Measurements from ENCODE around the gene HIVEP1. TPM values are rescaled to one million over a fixed set of nuclear protein-coding genes. Genes with fewer than 3 reads are reported as not detected.

Gene HIVEP1
- total and polyA plus RNA-seq, 2 donors from 2014 or later: 3.6 to 30.4 TPM

- Histone ChIP-seq H3K36me3 (ENCODE audit: control insufficient read depth in 2 of 3, insufficient read depth in 3 of 3, low read length in 3 of 3) (no peaks in the 10 kb centered on the region), H3K27ac (ENCODE audit: low read depth in 2 of 2, low read length in 2 of 2) (no peak overlapping the region), H3K27me3 (ENCODE audit: control insufficient read depth, insufficient read depth, low read length) (no peaks in the 10 kb centered on the region), H3K9me3 (ENCODE audit: control insufficient read depth in 2 of 3, insufficient read depth in 1 of 3, low read length in 3 of 3) (no peaks in the 10 kb centered on the region), H3K9ac (ENCODE audit: low read length in 3 of 3) (no peak overlapping the region), H3K4me1 (ENCODE audit: control insufficient read depth in 2 of 3, insufficient read depth in 2 of 3, low read depth in 1 of 3, low read length in 3 of 3) (no peaks in the 10 kb centered on the region), H3K4me3 (ENCODE audit: low read length in 3 of 3) (no peak overlapping the region)
- no peak for FAIRE-seq
- TF ChIP-seq, protein P1, sequence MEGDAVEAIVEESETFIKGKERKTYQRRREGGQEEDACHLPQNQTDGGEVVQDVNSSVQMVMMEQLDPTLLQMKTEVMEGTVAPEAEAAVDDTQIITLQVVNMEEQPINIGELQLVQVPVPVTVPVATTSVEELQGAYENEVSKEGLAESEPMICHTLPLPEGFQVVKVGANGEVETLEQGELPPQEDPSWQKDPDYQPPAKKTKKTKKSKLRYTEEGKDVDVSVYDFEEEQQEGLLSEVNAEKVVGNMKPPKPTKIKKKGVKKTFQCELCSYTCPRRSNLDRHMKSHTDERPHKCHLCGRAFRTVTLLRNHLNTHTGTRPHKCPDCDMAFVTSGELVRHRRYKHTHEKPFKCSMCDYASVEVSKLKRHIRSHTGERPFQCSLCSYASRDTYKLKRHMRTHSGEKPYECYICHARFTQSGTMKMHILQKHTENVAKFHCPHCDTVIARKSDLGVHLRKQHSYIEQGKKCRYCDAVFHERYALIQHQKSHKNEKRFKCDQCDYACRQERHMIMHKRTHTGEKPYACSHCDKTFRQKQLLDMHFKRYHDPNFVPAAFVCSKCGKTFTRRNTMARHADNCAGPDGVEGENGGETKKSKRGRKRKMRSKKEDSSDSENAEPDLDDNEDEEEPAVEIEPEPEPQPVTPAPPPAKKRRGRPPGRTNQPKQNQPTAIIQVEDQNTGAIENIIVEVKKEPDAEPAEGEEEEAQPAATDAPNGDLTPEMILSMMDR (IDR thresholded peaks at IDR 0.05; ENCODE audit: borderline replicate concordance, extremely low read depth, insufficient read depth): no peak
- DNase-seq: no peak
- intact Hi-C loops (cut with DNase I): no loop called here
These were observed 28.8 kb upstream of the HIVEP1 start for GRCh38 chr6:11983306-11983705.

DNA sequence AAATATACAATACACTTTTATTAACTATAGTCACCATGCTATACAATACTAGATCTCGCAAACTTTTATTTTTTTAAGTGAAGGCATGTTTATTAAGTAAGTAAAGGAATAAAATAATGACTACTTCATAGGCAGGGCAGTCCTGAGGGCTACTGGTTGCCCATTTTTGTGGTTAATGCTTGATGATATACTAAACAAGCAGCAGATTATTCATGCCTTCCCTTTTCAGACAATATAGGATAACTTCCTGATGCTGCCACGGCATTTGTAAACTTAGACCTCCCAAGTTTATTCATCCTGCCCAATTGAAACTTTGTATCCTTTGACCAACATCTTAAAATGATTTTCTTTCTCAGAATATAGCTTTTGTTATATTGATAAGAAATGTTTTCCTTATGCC, 24.7 kb upstream of the HIVEP1 start:
- TF ChIP-seq, protein P1 (IDR thresholded peaks at IDR 0.05; ENCODE audit: borderline replicate concordance, extremely low read depth, insufficient read depth): no peak
- no peak overlapping the region for H3K9ac ChIP-seq (ENCODE audit: low read length in 3 of 3)
- H3K9me3 ChIP-seq (ENCODE audit: control insufficient read depth in 2 of 3, insufficient read depth in 1 of 3, low read length in 3 of 3): no peaks in the 10 kb centered on the region
- no peaks in the 10 kb centered on the region for H3K4me1 ChIP-seq (ENCODE audit: control insufficient read depth in 2 of 3, insufficient read depth in 2 of 3, low read depth in 1 of 3, low read length in 3 of 3)
- no peaks in the 10 kb centered on the region for H3K27me3 ChIP-seq (ENCODE audit: control insufficient read depth, insufficient read depth, low read length)
- no peak for FAIRE-seq
- H3K27ac ChIP-seq (ENCODE audit: low read depth in 2 of 2, low read length in 2 of 2): no peak overlapping the region
- no peaks in the 10 kb centered on the region for H3K36me3 ChIP-seq (ENCODE audit: control insufficient read depth in 2 of 3, insufficient read depth in 3 of 3, low read length in 3 of 3)
- no peak overlapping the region for H3K4me3 ChIP-seq (ENCODE audit: low read length in 3 of 3)
- no peak for DNase-seq
- intact Hi-C loops (cut with DNase I): no loop called here

- H3K27me3 ChIP-seq (ENCODE audit: control insufficient read depth, insufficient read depth, low read length): no peaks in the 10 kb centered on the region
- no peaks in the 10 kb centered on the region for H3K4me1 ChIP-seq (ENCODE audit: control insufficient read depth in 2 of 3, insufficient read depth in 2 of 3, low read depth in 1 of 3, low read length in 3 of 3)
- TF ChIP-seq, protein P1 (IDR thresholded peaks at IDR 0.05; ENCODE audit: borderline replicate concordance, extremely low read depth, insufficient read depth): no peak
- no peak overlapping the region for H3K9ac ChIP-seq (ENCODE audit: low read length in 3 of 3)
- H3K4me3 ChIP-seq (ENCODE audit: low read length in 3 of 3): no peak overlapping the region
- intact Hi-C loops (cut with DNase I): no loop called here
- no peak for DNase-seq
- no peak overlapping the region for H3K27ac ChIP-seq (ENCODE audit: low read depth in 2 of 2, low read length in 2 of 2)
- no peaks in the 10 kb centered on the region for H3K9me3 ChIP-seq (ENCODE audit: control insufficient read depth in 2 of 3, insufficient read depth in 1 of 3, low read length in 3 of 3)
- no peak for FAIRE-seq
- no peaks in the 10 kb centered on the region for H3K36me3 ChIP-seq (ENCODE audit: control insufficient read depth in 2 of 3, insufficient read depth in 3 of 3, low read length in 3 of 3)
These were observed 22.7 kb upstream of the HIVEP1 start for GRCh38 chr6:11989386-11989785.

- intact Hi-C loops (cut with DNase I): no loop called here
- no peak for FAIRE-seq
These were observed 20.0 kb upstream of the HIVEP1 start for GRCh38 chr6:11992086-11992485.

More at GRCh38 chr6:11992086-11992485, 20.0 kb upstream of the HIVEP1 start:
- H3K4me1 ChIP-seq (ENCODE audit: control insufficient read depth in 2 of 3, insufficient read depth in 2 of 3, low read depth in 1 of 3, low read length in 3 of 3): no peaks in the 10 kb centered on the region
- peak in 1 of 5 donors; percentile 7 for DNase-seq
- no peaks in the 10 kb centered on the region for H3K9me3 ChIP-seq (ENCODE audit: control insufficient read depth in 2 of 3, insufficient read depth in 1 of 3, low read length in 3 of 3)
- no peaks in the 10 kb centered on the region for H3K36me3 ChIP-seq (ENCODE audit: control insufficient read depth in 2 of 3, insufficient read depth in 3 of 3, low read length in 3 of 3)
- H3K9ac ChIP-seq (ENCODE audit: low read length in 3 of 3): no peak overlapping the region
- no peak overlapping the region for H3K27ac ChIP-seq (ENCODE audit: low read depth in 2 of 2, low read length in 2 of 2)
- no peaks in the 10 kb centered on the region for H3K27me3 ChIP-seq (ENCODE audit: control insufficient read depth, insufficient read depth, low read length)
- H3K4me3 ChIP-seq (ENCODE audit: low read length in 3 of 3): no peak overlapping the region
- TF ChIP-seq, protein P1 (IDR thresholded peaks at IDR 0.05; ENCODE audit: borderline replicate concordance, extremely low read depth, insufficient read depth): no peak
